ENCODE results near the gene ZNF263. TPM values are rescaled to one million over a fixed set of nuclear protein-coding genes. Genes with fewer than 3 reads are reported as not detected.

Gene ZNF263
- total RNA-seq, 2 donors from 2014 or later: 41.4 to 59.5 TPM

DNA sequence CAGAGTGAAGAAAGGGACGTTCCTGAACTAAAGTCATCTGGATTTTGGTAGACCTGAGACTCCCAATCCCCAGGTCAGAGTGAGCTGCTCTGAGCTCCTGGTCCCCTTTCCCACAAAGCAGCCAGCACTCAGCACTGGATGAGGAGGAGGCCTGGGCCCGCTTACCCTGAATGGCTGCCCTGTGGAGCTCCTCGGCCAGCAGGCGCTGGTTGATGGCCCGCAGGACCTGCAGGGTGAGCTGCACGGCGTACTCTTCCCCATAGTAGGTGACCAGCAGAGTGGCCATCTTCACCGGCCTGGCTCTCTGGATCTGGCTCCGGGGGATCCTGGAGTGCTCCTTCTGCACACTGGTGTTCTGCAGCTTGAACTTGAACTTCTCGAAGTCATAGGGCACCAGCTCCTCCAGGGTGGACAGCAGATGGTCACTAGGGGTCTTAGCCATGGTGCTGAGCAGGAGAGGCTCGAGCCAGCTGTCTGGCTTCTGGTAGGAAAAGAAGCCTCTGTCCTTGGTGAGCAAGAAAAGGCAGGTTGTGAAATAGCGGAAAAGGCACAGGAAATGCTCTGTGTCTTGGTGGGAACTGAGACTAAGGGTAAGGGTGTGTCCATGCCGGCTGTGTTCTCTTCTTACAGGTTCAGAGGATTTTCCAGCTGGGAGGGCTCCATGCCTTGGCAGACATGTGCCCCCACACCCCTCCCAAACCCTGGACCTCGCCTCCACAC lies 27.0 kb upstream of the ZNF263 start, which contains the start of gene MEFV:
Gene MEFV (minus strand): TSS at position 488 of the 720 bp plus-strand sequence. CDS start 46 bp downstream, at position 442.
- H3K27me3 ChIP-seq (replicated peaks; ENCODE audit: insufficient read depth): no peaks in the 10 kb centered on the region
- no peak within 1 kb of the TSS for H3K27ac ChIP-seq
- no peaks in the 10 kb centered on the region for H3K9me3 ChIP-seq
- H3K4me3 ChIP-seq: peak within 1 kb of the TSS; percentile 31
- TF ChIP-seq, protein P1, sequence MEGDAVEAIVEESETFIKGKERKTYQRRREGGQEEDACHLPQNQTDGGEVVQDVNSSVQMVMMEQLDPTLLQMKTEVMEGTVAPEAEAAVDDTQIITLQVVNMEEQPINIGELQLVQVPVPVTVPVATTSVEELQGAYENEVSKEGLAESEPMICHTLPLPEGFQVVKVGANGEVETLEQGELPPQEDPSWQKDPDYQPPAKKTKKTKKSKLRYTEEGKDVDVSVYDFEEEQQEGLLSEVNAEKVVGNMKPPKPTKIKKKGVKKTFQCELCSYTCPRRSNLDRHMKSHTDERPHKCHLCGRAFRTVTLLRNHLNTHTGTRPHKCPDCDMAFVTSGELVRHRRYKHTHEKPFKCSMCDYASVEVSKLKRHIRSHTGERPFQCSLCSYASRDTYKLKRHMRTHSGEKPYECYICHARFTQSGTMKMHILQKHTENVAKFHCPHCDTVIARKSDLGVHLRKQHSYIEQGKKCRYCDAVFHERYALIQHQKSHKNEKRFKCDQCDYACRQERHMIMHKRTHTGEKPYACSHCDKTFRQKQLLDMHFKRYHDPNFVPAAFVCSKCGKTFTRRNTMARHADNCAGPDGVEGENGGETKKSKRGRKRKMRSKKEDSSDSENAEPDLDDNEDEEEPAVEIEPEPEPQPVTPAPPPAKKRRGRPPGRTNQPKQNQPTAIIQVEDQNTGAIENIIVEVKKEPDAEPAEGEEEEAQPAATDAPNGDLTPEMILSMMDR (IDR thresholded peaks at IDR 0.05): no peak
- DNase-seq (ENCODE audit: low spot score) (no peak), ATAC-seq (ENCODE audit: insufficient number of reproducible peaks, low FRiP score, low read depth) (no peak)
- no peaks in the 10 kb centered on the region for H3K4me1 ChIP-seq (ENCODE audit: control insufficient read depth in 1 of 2, low read depth in 2 of 2)
- H3K36me3 ChIP-seq: no peaks in the 10 kb centered on the region

DNA sequence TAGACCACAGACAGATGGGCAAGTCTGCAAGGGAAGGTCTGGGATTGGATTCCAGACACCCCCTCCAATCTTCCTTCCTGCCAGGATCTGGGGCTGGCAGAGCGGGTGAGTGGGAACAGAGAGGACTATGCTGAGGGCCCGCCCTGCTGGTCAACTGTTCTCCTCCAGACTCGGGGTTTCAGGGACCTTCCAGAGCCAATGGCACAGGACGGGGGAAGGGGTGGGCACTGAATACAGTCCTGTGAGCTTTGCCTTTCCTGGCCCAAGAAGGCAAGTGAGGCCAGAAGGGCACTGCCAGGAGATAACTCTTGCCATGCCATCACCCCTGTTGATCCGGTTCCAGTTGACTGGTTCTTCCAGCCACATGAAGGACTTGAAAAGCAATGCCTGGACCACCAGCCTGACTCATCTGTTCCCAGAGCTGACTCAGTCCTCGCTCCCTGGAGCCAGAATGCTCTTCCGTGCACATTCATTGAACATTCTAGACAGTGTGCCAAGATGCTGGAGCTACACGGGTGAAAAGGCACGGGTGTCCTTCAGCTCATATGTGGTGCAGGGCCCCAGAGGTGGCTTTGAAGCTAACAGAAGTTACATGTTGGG lies 26.3 kb upstream of the ZNF263 start:
- Histone ChIP-seq H3K9me3 (no peaks in the 10 kb centered on the region), H3K27ac (no peak overlapping the region), H3K4me1 (ENCODE audit: control insufficient read depth in 1 of 2, low read depth in 2 of 2) (no peaks in the 10 kb centered on the region), H3K4me3 (no peak overlapping the region), H3K36me3 (no peaks in the 10 kb centered on the region), H3K27me3 (replicated peaks; ENCODE audit: insufficient read depth) (no peaks in the 10 kb centered on the region)
- TF ChIP-seq, protein P1 (IDR thresholded peaks at IDR 0.05): no peak
- ATAC-seq (ENCODE audit: insufficient number of reproducible peaks, low FRiP score, low read depth): no peak
- no peak for DNase-seq (ENCODE audit: low spot score)

DNA sequence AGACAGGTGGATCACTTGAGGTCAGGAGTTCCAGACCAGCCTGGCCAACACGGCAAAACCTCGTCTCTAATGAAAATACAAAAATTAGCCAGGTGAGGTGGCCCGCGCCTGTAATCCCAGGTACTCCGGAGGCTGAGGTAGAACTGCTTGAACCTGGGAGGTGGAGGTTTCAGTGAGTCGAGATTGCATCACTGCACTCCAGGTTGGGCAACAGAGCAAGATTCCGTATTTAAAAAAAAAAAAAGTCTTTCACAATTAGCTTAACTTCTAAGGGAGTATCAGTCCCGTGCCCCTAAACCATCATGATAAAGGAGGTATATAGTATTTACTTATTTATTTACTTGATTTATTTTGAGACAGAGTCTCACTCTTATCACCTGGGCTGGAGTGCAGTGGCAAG lies 23.5 kb upstream of the ZNF263 start:
- Histone ChIP-seq H3K36me3 (no peaks in the 10 kb centered on the region), H3K9me3 (no peaks in the 10 kb centered on the region), H3K27ac (no peak overlapping the region), H3K27me3 (replicated peaks; ENCODE audit: insufficient read depth) (no peaks in the 10 kb centered on the region), H3K4me3 (no peak overlapping the region), H3K4me1 (ENCODE audit: control insufficient read depth in 1 of 2, low read depth in 2 of 2) (peaks cover 2 to 12% of the 10 kb centered on the region in 2 donors)
- DNase-seq (ENCODE audit: low spot score): no peak
- ATAC-seq (ENCODE audit: insufficient number of reproducible peaks, low FRiP score, low read depth): no peak
- TF ChIP-seq, protein P1 (IDR thresholded peaks at IDR 0.05): no peak

DNA sequence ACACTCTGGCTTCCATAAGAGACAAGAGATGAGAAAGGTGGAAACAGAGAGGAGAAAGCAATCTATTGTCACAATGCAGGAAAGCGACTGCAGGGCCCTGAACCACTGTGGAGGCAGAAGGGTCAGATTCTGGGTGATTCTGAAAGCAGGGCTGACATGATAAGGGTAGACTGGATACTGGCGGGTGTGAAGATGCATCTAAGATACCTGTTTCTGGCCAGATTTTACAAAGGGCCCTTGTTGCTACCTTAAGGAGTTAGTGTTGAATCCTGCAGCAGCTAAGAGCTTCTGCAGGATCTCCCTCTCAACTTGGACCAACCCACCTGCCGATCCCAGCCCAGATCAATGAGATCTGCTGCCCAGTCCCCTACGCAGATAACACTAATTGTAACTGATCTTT lies 20.8 kb upstream of the ZNF263 start:
- DNase-seq (ENCODE audit: low spot score): no peak
- Histone ChIP-seq H3K4me1 (ENCODE audit: control insufficient read depth in 1 of 2, low read depth in 2 of 2) (peaks cover 7 to 36% of the 10 kb centered on the region in 2 donors), H3K9me3 (no peaks in the 10 kb centered on the region), H3K27me3 (replicated peaks; ENCODE audit: insufficient read depth) (no peaks in the 10 kb centered on the region), H3K4me3 (no peak overlapping the region), H3K36me3 (no peaks in the 10 kb centered on the region), H3K27ac (no peak overlapping the region)
- no peak for ATAC-seq (ENCODE audit: insufficient number of reproducible peaks, low FRiP score, low read depth)
- TF ChIP-seq, protein P1 (IDR thresholded peaks at IDR 0.05): no peak

DNA sequence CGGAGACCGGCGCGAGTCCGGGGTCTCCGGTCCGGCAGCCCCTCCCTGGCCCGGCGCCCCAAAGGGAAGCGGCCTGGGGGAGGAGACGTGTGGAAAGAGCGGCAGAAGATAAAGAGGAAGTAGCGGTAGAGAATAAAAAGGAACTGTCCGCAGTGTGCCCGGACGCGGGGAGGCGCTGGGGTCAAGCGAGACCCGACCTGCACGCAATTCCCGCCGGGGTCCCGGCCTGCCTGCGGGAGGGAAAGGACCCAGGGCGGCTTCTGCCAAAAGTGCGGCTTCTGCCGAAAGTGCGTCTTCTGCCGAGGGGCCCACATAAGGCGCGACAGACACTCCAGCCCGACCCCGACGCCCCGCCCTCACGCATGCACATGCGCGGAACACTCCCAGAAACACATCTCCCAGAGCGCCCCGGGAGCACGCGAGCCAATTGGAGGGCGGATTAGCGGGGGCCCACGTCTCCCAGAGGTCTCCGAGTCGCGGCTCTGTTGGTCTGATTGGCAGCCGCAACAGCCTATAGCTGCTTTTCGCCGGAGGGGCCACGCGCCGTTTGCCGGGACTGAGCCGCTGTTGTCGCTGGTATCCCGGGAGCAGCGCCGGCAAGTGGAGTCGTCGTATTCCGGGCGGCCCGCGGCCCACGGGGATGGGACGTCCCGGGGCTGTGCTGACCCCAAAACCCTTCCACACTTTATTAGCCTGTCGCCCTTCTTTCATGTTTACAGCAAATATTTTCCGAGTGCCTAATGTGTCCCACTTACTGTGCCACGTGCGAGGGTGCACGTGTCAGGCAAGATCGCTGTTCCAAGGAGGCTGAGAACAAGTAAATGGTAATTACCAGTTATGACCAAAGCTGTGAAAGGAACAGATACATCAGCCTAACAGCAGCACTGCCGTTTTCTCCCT lies 18.9 kb upstream of the ZNF263 start:
- Histone ChIP-seq H3K27me3 (replicated peaks; ENCODE audit: insufficient read depth) (no peaks in the 10 kb centered on the region), H3K9me3 (no peaks in the 10 kb centered on the region), H3K4me3 (peak overlapping the region; percentile 99), H3K27ac (peak overlapping the region; percentile 97 to 98), H3K36me3 (no peaks in the 10 kb centered on the region), H3K4me1 (ENCODE audit: control insufficient read depth in 1 of 2, low read depth in 2 of 2) (peaks cover 7 to 36% of the 10 kb centered on the region in 2 donors)
- TF ChIP-seq, protein P1 (IDR thresholded peaks at IDR 0.05): no peak
- DNase-seq (ENCODE audit: low spot score) (peak; percentile 88), ATAC-seq (ENCODE audit: insufficient number of reproducible peaks, low FRiP score, low read depth) (peak; percentile 84)
